GM18519 (cell line): Measurements from ENCODE around the gene PEX14.

ENCODE experiments used
- ATAC-seq: cut with Tn5 transposase; IDR thresholded peaks from one replicate; pipeline ENCODE4 v1.9.1; 2021; ENCODE audit warnings: mild to moderate bottlenecking, moderate library complexity; ENCODE audit not compliant: unreplicated experiment, low FRiP score

PEX14 gene

DNA sequence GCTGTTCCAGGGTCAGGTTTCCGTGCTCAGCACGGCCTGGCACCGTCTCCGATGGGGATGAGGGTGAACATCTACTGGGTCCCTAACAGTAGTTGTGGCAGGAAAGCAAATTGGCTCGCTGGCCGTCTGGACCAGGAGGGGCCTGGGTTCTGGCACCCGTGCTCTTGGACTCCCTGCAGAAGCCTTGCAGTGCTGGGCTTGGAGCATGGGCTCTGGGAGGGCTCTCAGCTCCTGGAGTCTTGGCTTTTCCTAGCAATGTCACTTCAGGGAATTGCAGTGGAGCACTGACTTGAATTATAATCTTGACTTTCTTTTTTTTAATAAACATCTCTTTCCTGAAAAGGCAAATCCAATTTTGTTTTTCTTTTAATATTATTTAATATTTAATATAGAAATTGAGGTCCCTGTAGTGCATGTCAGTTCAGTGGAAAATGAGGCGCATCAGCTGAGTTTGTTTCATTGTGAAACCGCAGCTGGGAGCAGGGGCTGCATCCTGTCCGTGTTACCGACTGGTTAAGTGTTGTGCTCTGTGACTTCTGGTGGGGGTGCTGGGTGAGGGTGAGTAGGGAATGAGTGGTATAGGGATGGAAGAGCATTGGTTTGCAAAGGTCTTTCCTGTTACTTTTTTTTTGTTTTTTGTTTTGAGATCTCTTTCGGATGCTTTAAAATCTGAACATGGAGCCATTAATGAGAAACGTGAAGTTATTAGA, 64.1 kb downstream of the PEX14 start:
- ATAC-seq, result no peak

GRCh38 chr1:10539411-10540043, 64.8 kb downstream of the PEX14 start:
- ATAC-seq, result no peak

DNA sequence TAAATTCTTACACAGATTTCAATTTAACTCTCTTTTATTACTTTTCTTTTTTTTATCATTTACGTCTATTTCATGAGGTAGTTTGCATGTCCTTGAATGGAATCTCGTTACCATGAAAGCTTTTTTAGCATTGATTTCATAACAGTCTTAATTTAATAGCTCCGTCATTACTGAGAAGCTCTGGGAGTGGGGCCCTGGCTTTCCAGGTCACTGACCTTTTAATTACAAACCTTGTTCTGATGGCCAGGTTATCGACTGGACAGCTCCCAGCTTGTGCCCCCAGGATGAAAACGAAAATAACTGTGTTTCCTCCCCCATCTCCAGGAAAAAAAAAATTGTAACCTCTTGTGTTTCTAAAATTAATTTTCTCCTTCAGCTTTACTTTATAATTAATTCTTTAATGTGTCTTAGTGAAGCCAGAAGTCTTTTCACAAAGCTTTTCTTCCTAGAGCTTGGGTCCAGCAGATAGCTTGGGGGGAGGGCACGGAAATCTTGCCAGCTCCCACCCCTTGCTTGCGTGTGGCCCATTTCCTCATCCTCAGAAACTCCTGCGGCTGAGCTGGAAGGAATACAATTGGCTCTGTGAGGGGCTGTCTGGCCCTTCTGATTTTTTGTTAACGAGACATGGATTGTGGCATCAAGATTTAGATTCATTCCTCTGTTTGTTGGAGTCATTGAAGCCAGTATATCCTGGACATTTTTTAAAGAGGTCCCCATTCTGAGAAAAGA, 65.7 kb downstream of the PEX14 start:
- no peak for ATAC-seq

- no peak for ATAC-seq
Observed at GRCh38 chr1:10541286-10541685, 66.5 kb downstream of the PEX14 start.

GRCh38 chr1:10544239-10544638, 69.5 kb downstream of the PEX14 start:
- no peak for ATAC-seq

GRCh38 chr1:10546896-10547295, 72.1 kb downstream of the PEX14 start:
- ATAC-seq, result no peak

DNA sequence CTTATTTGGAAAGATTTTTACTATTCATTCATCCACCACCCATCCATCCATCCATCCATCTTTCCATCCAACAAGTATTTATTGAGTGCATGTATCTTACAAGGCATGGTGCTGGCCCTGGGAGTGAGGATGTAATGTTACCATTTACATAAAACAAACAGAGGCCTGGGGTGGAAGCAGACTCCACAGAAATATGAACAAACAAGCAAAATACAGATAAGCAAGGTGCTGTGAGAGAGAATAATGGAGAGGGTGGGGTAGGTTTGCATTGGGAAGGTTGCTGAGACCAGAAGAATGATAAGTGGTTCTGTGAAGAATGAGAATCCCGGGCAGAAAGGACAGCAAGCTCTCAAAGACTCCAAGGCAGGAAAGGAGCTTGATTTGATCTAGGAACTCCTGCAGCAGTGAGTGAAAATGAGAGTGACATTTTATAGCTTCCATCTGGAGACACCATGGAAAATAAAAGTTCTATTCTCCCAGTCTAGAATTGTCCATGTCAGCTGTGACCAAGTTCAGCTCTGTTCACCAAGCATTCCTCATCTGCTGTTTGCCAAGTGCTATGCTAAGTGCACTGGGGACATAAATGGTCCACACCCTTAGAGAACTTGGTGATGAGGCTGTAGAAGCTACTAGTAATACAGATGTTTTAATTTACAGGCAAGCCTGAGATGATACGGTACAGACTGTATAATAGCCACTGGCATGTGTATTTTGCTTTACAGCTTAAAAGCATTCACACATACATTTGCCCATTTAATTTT, 75.3 kb downstream of the PEX14 start:
- no peak for ATAC-seq

- ATAC-seq, result no peak
Observed at GRCh38 chr1:10553118-10553517, 78.4 kb downstream of the PEX14 start.

- no peak for ATAC-seq
Observed at GRCh38 chr1:10555635-10556429, 81.1 kb downstream of the PEX14 start.

GRCh38 chr1:10556430-10557005, 81.8 kb downstream of the PEX14 start:
- no peak for ATAC-seq

DNA sequence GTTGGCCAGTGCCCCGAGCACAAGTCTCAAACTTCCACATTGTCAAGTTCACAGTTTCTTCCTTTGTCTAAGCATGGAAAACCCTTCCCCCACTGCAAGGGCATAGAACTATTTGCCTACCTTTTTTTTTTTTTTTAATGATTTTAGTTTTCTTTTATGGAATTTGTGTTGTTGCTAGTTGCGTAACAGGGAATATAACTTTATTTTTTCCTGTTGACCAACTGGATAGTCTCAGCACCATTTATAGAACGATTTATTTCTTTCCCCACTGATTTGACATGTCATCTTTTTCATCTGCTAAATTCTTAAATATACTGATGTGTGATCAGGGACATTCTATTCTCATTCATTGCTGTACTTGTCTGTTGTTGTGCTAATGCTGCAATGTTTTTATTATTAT, 83.0 kb downstream of the PEX14 start:
- no peak for ATAC-seq

DNA sequence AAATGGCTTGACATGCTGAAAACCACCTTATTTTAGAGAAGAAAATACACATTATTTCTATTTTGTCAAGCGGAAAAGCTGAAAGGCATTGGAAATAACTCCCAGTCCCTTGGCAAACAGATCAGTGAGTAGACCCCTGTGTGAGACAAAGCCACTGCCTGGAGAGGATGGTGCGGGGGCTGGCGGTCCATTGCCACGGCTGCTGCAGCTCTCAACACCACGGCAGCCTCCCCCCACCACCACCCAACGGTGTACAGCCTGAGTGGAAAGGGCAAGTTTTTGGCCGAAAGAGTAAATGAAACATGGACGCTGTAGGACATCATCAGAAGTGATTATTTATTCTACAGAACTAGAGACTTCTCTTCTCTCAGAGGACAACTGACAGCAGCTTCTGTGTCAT, 84.6 kb downstream of the PEX14 start:
- ATAC-seq, result no peak

DNA sequence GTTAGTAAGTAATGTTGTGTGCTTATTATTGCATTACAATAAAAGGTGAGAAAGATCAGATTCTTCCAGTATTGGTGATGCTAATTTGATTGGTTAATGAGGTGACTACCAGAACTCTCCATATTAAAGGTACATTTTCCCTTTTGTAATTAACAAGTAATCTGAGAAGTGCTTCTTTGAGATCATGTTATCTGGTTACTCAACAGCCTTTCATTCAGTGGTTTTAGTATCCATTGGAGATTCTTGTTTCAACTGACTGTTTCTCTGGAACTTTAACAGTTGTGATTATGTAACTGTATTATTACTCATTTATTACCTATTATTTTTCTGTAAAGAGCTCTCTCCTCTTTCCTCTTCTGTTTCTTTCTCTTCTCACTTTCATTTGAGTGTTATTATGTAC, 86.7 kb downstream of the PEX14 start:
- ATAC-seq, result no peak

GRCh38 chr1:10561955-10562354, 87.2 kb downstream of the PEX14 start:
- no peak for ATAC-seq

DNA sequence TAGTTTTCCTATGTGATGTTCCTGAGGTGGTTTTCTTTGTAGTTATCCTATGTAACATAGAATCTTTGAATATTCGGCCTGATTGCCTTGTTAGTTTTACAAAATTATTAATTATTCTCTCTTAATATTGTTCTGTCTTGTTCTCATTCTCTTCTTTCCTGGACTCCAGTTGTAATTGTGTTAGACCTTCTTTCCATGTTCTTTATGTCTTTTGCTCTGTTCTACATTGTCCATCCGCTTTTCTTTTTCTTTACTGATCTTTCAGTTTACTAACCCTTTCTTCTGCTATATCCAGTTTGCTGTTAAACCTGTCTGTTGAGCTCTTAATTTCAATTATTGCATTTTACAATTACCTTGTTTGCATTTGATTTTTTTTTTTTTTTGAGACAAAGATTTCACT, 89.3 kb downstream of the PEX14 start:
- no peak for ATAC-seq

DNA sequence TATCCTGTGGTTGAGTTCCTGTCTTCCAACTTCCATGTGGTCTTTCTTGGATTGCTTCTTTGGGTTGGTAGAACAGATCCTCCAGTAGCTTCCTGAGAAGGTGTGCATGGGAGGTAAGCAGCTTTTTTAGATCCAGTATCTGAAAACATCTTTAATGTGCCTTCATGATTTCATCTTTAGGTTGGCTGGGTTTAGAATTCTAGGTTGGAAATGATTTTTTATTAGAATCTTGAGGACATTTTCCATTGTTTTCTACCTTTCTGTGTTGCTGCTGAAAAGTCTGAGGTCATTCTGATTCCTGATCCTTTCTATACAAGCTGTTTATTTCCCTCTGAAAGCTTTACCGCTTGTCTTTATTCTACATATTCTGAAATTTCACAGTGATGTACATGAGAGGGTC, 94.8 kb downstream of the PEX14 start:
- ATAC-seq, result no peak

- no peak for ATAC-seq
Observed at GRCh38 chr1:10575616-10576015, 100.9 kb downstream of the PEX14 start.

GRCh38 chr1:10578070-10578469, 103.3 kb downstream of the PEX14 start:
- no peak for ATAC-seq

DNA sequence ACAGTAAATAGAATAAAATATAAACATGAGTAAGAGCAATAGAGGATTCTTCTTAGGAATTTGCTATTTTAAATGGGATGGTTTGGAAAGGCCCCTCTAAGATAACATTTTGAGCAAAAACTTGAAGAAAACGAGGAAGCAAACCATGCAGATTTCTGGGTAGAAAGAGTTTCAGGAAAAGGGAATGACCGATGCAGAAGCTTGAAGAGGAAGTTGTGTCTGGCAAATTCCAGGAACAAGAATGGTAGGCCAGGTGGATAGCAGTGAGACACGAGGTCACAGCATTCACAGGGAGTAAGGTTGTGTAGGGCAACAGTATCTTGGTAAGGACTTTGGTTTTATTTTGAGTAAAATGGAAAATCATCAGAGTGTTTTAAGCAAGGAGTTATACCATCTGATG, 108.9 kb downstream of the PEX14 start:
- ATAC-seq, result no peak

DNA sequence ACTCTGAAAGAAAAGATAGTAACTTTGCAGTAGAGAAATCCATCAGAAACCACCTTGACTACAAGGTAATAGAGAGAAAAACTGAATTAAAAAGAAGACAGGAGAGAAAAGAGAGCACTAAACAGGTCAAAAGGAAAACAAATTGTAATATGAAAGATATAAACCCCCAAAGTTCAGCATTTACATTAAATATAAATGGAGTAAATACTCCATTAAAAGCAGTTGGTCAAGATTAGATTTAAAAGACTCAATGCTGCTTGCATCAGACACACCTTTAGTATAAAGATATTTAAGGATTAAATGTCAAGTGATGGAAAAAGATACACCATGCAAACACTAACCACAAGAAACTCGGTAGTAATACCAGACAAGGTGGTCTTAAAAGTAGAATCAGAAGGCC, 110.5 kb downstream of the PEX14 start:
- ATAC-seq, result no peak
